ENCODE results near the gene SCYL3.

The SCYL3 gene

GRCh38 chr1:169900571-169900970 lies 6.9 kb upstream of the SCYL3 start:
- in situ Hi-C loops (cut with MboI; ENCODE audit: low sequenced_read_pairs), result no loop called here

DNA sequence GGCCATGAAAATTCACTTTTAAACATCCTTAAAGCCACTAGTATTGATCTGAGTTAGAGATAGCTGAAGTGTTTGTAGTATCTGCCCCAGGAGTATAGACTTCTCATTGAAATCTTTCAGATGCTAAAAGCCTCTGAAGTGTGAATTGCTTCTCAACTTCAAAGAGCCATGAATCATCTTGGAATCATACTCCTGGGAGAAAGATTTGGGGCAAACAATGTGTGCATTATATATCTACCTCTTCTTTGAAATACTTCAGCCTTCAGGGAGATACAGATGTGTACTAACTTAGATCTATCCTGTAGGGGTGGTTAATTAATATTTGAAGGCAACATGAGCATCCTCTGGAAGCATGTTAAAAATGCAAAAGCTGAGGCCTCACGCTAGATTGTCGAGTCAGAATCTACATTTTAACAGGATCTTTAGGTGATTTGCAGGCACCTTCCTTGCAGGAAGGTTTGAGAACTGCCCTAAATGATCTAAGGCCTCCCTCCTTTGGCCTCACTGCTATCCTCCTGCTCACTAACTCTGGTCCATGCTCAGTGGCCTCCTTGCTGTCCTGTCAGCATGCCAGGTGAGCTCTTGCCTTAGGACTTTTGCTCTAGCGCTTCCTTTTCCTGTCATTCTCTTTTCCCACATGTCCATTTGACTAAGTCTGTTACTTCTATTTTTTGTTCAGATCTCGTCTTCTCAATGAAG lies 6.0 kb upstream of the SCYL3 start:
- in situ Hi-C loops (cut with MboI; ENCODE audit: low sequenced_read_pairs), result no loop called here

DNA sequence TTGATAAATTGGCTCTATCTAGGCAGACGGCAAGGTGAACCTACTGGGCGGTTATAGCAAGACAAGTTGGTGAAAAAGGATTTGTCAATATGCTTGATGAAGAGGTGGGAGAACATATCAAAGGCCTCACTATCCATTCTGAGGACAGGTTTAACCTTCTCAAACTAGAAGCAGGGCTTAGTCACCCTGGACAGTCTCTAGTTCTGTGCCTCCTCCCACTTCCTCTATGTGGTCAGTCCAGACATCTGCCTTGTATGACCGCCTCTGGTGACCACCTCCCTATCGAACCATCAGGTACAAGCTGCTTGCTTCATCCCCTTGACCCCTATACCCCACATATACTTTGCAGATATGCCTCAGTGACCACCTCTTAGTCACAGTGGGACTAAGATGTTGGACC lies 2.3 kb upstream of the SCYL3 start:
- in situ Hi-C loops (cut with MboI; ENCODE audit: low sequenced_read_pairs), result no loop called here

DNA sequence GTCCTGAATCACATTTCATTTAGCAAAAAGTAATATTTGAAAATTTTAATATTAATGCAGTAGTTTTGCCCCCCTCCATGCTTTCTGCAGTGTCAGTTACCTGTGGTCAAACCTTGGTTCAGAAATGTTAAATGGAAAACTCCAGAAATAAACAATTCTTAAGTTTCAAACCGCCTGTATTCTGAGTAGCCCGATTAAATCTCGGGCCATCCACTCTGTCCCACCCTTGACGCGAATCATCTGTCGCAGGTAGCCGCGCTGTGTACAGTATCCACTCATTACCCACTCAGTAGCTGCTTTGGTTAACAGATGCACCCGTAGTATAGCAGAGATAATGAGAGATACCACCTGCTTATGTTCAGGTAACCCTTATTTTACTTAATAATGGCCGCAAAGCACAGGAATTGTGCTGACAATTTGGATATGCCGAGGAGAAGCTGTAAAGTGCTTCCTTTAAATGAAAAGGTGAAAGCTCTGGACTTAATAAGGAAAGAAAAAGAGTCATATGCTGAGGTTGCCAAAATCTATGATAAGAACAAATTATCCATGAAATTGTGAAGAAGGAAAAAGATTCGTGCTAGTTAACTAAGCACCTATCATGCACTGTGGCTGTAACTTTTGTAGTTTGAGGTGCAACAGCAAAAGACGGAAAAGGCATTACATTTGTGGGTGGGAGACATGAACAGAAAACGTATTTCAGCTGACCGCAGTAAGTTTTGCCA lies 889 bp upstream of the SCYL3 start:
- in situ Hi-C loops (cut with MboI; ENCODE audit: low sequenced_read_pairs), result no loop called here

DNA sequence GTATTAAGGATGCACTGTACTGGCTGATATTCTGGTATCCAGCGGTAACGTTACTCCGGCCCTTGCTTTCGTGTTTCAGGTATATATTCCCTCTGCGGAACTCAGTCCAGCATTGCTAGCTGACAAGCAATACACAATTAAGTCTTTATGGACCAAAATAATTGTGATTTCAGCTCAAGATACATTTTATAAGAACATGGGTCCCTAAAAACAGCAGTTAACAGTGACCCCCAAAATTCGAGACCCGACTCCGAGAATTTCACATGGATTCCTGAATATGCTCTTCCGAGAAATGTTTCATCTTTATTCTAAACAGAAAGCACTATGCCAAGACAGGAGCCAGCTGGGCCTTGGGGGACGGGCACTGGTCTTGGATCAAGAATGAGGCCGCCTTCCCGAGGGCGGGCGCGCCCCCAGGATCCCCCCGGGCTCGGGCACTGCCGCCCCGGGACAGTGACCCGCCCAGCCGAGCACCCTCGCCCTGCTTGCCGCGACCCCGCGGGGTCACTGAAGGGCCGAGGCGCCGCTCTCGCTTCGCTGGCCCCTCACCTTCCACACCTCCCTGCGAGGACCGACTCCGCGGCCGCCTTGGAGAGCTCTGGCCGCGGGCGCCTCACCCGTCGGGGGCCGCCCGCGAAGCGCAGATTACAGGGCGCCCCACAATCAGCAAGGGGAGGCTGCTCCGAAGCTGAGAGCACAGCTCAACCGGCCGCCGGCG lies 610 bp downstream of the SCYL3 start:
- in situ Hi-C loops (cut with MboI; ENCODE audit: low sequenced_read_pairs), result no loop called here

DNA sequence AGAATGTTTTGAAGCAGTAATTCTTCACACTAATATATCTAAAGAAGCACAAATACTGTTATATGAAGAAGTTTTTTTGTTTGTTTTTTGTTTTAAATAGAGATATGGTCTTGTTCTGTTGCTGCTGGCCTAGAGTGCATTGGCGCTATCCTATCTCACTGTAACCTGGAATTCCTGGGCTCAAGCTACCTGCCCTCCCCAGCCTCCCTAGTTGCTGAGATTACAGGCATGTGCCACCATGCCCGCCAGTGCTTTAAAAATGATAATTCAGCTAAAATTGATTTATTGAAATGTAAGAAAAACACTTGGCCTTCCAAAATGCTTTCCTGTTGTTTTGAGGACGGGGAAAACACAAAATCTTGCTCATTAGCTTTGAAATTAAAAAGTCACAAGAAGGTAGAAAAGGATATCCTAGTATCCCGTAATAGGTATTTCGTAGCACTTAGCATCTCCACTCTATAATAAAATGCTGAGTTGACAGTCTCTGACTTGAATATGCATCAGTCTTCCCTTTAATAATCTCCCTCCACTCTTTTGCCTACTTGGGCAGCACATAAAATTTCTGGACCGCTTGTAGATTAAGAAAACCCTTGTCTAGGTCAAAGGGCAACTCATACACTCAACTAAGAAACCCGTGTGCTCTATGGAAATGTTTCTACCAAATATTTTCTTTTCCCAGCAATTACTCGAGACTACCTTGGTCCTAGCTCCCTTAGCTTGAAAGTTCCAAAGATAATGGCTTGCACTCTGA lies 1.3 kb downstream of the SCYL3 start:
- in situ Hi-C loops (cut with MboI; ENCODE audit: low sequenced_read_pairs), result no loop called here

GRCh38 chr1:169891539-169891885 lies 2.2 kb downstream of the SCYL3 start:
- in situ Hi-C loops (cut with MboI; ENCODE audit: low sequenced_read_pairs), result no loop called here

DNA sequence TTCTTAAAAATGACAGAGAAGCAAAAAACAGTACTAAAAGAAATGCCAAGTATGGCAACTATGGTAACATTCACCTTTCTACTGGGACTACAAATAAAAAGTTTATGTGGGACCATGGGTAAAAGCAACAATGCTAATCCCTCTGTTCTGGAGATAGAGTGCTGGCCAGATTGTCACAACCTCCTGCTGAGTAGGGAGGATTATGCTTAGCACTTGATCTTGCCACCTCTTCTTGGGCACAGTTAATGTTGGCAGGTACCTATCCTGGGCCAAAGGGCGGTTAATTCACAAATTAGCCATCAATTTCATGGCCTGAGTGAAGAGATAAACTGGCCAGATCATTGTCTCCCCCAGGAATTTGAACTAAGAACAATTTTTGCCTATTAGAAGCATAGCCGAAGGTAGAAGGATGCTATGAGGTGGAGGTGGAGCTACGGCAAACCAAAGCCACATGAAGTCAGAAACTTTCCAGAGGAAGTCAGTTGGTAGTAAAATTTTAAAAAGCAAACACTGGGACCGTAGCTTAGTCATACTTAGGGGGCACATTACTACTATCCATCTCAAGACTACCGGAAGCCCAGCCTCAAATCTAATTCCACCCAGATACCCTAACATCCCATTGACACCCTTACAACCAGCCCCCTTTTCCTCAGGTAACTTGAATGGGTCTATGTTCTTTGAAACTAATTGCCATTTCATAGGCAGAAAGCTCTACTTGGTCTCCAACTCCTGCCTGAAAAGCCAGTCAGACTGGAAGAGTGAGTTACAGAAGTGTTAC lies 2.7 kb downstream of the SCYL3 start:
- in situ Hi-C loops (cut with MboI; ENCODE audit: low sequenced_read_pairs), result no loop called here

DNA sequence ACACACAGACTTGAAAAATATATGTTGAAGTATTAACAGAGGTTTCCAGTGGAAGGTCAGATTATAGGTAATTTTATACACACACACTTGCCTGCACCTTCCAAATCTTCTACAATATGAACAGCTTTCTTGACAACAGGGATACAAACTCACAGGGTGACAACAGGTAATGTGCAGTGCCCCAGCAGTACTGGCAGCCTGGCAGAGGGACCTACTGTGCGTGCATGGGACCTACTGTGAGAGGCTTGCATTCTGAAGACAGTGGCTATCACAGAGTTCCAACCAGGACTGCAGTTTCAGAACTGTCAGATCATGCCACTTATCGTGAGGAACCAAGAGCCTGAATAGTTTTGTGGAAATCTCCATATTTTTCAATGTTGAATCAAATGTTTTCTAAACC lies 3.8 kb downstream of the SCYL3 start:
- in situ Hi-C loops (cut with MboI; ENCODE audit: low sequenced_read_pairs), result no loop called here

DNA sequence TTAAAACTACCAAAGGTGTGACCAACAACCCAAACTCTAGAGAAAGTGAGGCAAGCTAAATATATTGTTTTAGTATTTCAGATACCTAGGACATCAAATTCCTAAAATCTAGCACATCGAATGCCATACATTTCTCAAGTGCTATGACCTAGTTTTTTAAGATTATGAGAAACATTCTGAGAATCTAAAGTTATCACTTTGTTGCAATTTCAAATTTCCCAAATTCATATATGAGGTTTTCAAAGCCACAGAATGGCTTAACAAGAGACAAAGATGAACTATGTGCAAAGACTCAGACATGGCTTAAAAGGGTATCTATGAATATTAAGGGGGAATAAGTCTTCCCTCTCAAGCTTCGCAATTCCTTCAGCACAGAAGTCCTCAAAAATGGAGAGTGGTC lies 6.8 kb downstream of the SCYL3 start:
- in situ Hi-C loops (cut with MboI; ENCODE audit: low sequenced_read_pairs), result no loop called here

DNA sequence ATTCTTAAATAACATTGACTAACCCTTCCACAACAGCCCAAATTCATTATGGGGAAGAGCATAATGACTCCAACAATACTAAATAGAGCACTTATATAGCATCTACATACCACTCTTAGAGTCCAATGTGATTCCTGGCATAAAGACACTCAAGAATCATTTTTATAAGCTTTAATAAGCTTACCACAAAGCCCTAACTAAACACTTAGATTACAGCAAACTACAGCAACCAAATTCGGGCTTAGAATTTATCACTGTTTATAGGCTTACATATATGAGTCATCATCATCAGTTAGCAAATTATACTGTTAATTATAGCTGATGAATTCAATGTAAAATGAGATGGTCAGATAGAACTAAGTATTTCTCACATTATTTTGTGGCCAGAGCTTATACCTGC lies 7.3 kb downstream of the SCYL3 start:
- in situ Hi-C loops (cut with MboI; ENCODE audit: low sequenced_read_pairs), result no loop called here

GRCh38 chr1:169885207-169885606 lies 8.5 kb downstream of the SCYL3 start:
- in situ Hi-C loops (cut with MboI; ENCODE audit: low sequenced_read_pairs), result no loop called here

DNA sequence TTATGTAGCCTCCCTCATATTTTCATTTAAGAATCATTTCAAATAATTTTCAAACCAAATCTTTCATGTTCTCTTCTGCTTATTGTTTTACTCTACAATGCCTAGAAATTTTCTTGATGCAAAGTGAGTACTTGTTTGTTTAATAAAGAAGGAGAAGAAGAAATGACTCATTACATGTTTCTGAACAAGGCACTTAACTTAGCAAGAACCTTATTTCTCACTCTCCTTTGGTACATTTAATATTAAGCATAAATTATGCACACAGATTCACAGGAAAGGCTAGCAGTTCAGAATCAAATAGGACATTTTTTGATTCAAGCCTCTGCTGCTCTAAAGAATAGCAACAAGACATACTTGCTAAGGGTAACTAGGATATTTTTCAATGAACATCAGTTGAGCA lies 9.1 kb downstream of the SCYL3 start:
- in situ Hi-C loops (cut with MboI; ENCODE audit: low sequenced_read_pairs), result no loop called here

- in situ Hi-C loops (cut with MboI; ENCODE audit: low sequenced_read_pairs), result no loop called here
These were observed 11.6 kb downstream of the SCYL3 start for GRCh38 chr1:169882039-169882511.

DNA sequence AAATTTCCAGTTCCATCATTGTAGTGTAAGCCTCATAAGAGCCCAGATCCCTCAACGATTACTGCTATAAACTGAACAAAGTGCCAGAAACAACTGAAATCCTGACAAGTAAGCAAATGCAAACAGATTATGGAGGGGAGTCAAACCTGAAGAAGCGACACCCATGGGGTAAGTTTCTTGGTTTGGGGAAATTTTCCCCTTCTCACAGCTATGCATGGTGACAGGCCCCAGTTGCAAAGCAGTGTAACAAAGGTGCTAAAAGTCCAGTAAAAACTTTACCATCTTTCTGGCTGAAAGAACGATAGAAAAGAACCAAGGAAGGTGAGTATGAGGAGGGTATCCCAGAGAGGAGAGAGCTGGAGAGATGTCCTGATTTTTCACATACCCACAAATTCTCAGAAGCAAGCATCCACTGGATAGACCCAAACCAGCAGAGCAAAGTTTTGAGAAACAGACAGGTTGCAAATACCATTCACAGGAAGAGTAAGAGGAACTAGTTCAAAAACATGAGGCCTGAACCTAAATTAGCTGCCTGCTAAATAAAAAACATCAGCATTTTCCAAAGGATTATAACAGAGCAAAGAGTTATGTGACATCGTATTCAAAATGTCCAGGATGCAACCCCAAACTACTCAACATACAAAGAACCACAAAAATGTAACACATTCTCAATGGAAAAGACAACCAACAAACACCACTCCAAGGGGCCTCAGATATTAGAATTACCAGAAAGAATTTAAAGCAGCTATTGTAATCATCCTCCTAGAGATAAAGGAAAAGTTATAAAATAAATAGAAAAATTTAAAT lies 14.5 kb downstream of the SCYL3 start:
- in situ Hi-C loops (cut with MboI; ENCODE audit: low sequenced_read_pairs), result no loop called here

DNA sequence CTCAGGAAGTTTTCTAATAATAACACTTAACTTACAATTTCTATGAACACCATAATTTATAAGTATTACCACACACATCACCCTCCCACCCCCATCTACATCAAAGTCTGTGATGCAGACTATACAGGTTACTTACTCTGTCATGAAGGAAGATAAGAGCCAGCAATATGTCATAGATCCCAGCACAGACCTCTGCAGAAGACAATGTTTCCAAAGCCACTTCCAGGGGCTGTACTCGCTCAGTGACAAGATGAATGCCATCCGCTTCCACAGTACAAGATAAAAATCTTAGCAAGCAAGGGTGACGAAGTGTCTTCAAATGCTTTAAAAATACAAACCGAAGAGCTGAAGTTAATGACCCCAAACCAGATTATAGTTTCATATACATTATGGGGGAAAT lies 15.2 kb downstream of the SCYL3 start:
- in situ Hi-C loops (cut with MboI; ENCODE audit: low sequenced_read_pairs), result no loop called here

- in situ Hi-C loops (cut with MboI; ENCODE audit: low sequenced_read_pairs), result no loop called here
These were observed 15.8 kb downstream of the SCYL3 start for GRCh38 chr1:169877800-169878491.

DNA sequence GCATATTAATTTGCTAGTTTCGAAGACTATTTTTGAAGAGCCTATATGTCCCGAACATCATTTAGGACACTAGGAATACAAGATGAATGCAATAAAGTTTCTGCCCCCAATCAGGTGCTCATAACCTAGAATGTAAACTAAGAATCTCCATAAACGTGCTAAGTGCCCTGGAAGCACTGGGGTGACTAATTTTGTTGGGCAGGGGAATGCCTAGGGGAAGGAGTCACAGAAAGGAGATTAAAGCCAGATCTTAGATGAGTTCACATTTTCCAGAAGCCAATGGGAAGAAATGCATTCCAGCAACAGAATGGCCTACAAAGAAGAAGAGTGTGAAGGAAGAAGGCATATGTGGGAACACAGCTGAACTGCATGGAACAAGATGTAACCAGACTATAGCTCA lies 19.5 kb downstream of the SCYL3 start:
- in situ Hi-C loops (cut with MboI; ENCODE audit: low sequenced_read_pairs), result no loop called here

- in situ Hi-C loops (cut with MboI; ENCODE audit: low sequenced_read_pairs), result no loop called here
These were observed 20.0 kb downstream of the SCYL3 start for GRCh38 chr1:169873582-169874199.

All from HL-60/S4 treated with retinoic acid at 250 ng/mL for 4 days and 3 days (cell line).